HepG2 (cell line): ENCODE data around the gene AGK. TPM values are rescaled to one million over a fixed set of nuclear protein-coding genes. Genes with fewer than 3 reads are reported as not detected.

Experiments used
- ATAC-seq: fragments of 200-7000 bp; cut with Tn5 transposase; 3 replicates; pipeline ENCODE4 v1.9.1; 2020; ENCODE audit warnings: mild to moderate bottlenecking, moderate library complexity
- BruUV-seq: library from RNA; stranded (reverse); fragments of 400-500 nt; replicated peaks from 2 replicates; lab custom pipeline; 2021; lab: Mats Ljungman, UMichigan
- CTCF ChIA-PET: fragments of 300-600 bp; formaldehyde crosslinking; extraction: SDS; loops from one replicate; lab custom pipeline; 2021; ENCODE audit warnings: low total read pairs, inconsistent platforms, low intra/inter-chr PET ratio; lab: Yijun Ruan, JAX
- POLR2A ChIA-PET: fragments of 350-600 bp; sonication (Branson Sonifier 250); formaldehyde crosslinking; loops from one replicate; lab custom pipeline; 2020; ENCODE audit warnings: antibody characterized with exemption, inconsistent platforms; lab: Yijun Ruan, JAX
- DNase-seq: peaks from one replicate; pipeline ENCODE4 v3.0.0-alpha.2; 2015; ENCODE audit warnings: low spot score
- FAIRE-seq: peaks from 3 replicates; lab custom pipeline; 2011; peaks lifted over from hg19 to GRCh38; lab: Jason Lieb, UNC
- H2AFZ ChIP-seq: one replicate; pipeline ENCODE4 v1.6.1; 2011; ENCODE audit warnings: low read length, inconsistent platforms
- H3K27ac ChIP-seq: fragments of 300-600 bp; 3 replicates; pipeline ENCODE4 v1.8.0; 2011; ENCODE audit warnings: mixed run types, mild to moderate bottlenecking, mixed read lengths, low read length, inconsistent platforms; ENCODE audit not compliant: insufficient read depth; ENCODE audit errors: extremely low read length
- H3K27me3 ChIP-seq, 2 experiments: fragments of 200-600 bp in 1 of 2; 2 replicates in 1 of 2; 3 replicates in 1 of 2; pipeline versions ENCODE4 v1.6.0 to v1.8.0; 2011; ENCODE audit warnings: low read length in 2 of 2, mild to moderate bottlenecking in 2 of 2, moderate library complexity in 2 of 2, inconsistent platforms in 1 of 2; ENCODE audit not compliant: insufficient read depth in 2 of 2, control insufficient read depth in 1 of 2
- H3K36me3 ChIP-seq, 2 experiments: fragments of 200-600 bp in 1 of 2; replicated peaks in 1 of 2; 2 replicates in 1 of 2; 3 replicates in 1 of 2; pipeline versions ENCODE4 v1.5.1 to v1.8.0; 2011; ENCODE audit warnings: low read length in 2 of 2, inconsistent platforms in 1 of 2; ENCODE audit not compliant: insufficient read depth in 2 of 2, control insufficient read depth in 1 of 2
- H3K4me1 ChIP-seq: 2 replicates; pipeline ENCODE4 v1.5.1; 2012; ENCODE audit warnings: low read length, inconsistent platforms; ENCODE audit not compliant: insufficient read depth
- H3K4me2 ChIP-seq: 2 replicates; pipeline ENCODE4 v1.6.0; 2011; ENCODE audit warnings: low read depth, low read length, inconsistent platforms
- H3K4me3 ChIP-seq, 3 experiments: fragments of 200-600 bp in 1 of 3; sonication (generic), shearing (Covaris generic) in 1 of 3; replicated peaks in 1 of 3; 2 replicates each; pipeline ENCODE4 v1.5.1; 2011 to 2016; ENCODE audit warnings: low read length in 3 of 3, inconsistent platforms in 2 of 3, low read depth in 2 of 3, mild to moderate bottlenecking in 2 of 3, control low read depth in 1 of 3, mixed read lengths in 1 of 3; ENCODE audit not compliant: insufficient read depth in 1 of 3
- H3K79me2 ChIP-seq: one replicate; pipeline ENCODE4 v1.6.1; 2011; ENCODE audit warnings: low read length, inconsistent platforms; ENCODE audit not compliant: insufficient read depth
- H3K9ac ChIP-seq: 2 replicates; pipeline ENCODE4 v1.6.0; 2011; ENCODE audit warnings: mild to moderate bottlenecking, low read depth, low read length, inconsistent platforms; ENCODE audit not compliant: insufficient read depth
- H3K9me3 ChIP-seq: 2 replicates; pipeline ENCODE4 v1.5.1; 2012; ENCODE audit warnings: mild to moderate bottlenecking, low read length
- H4K20me1 ChIP-seq: 2 replicates; pipeline ENCODE4 v1.6.0; 2011; ENCODE audit warnings: inconsistent platforms, mild to moderate bottlenecking, low read length, moderate library complexity; ENCODE audit not compliant: insufficient read depth
- CBX1 ChIP-seq: IDR thresholded peaks from one replicate; pipeline ENCODE4 v1.6.1; 2016; ENCODE audit warnings: antibody characterized with exemption, low read depth
- RFXAP ChIP-seq: sonication (generic); formaldehyde crosslinking; IDR thresholded peaks from 2 replicates; pipeline ENCODE4 v1.4.0; 2020; ENCODE audit warnings: missing genetic modification reagents, borderline replicate concordance
- SNAPC2 ChIP-seq: sonication (generic); formaldehyde crosslinking; IDR thresholded peaks from 2 replicates; pipeline ENCODE4 v1.8.1; 2022; ENCODE audit warnings: mild to moderate bottlenecking, missing genetic modification reagents
- SRSF4 ChIP-seq: fragments of 200-400 bp; formaldehyde crosslinking; IDR thresholded peaks from one replicate; pipeline ENCODE4 v1.6.1; 2018; ENCODE audit warnings: mild to moderate bottlenecking, low read depth, low read length, moderate library complexity; ENCODE audit not compliant: poor library complexity, severe bottlenecking
- TAF1 ChIP-seq: sonication (generic); formaldehyde crosslinking; IDR thresholded peaks from 2 replicates; pipeline ENCODE4 v1.4.0; 2020; ENCODE audit warnings: missing genetic modification reagents
- ZNF780A ChIP-seq: sonication (generic); formaldehyde crosslinking; IDR thresholded peaks from 2 replicates; pipeline ENCODE4 v1.8.0; 2022; ENCODE audit warnings: mild to moderate bottlenecking, missing genetic modification reagents, moderate library complexity
- WGBS: methylation state at CpG from one replicate; pipeline ENCODE4 v1.1.6; 2017; ENCODE audit warnings: low lambda C conversion rate; 5-methylcytosine and 5-hydroxymethylcytosine counted together
- in situ Hi-C: cut with HindIII; loops from 2 replicates; pipeline ENCODE4 v1.10.0; 2017; ENCODE audit warnings: low pct_unique_long_range_greater_than_20kb; ENCODE audit not compliant: extremely low pct_ligation_motif_present
- intact Hi-C: fragments of 100-400 bp; cut with micrococcal nuclease; formaldehyde crosslinking; loops from one replicate; pipeline ENCODE4 v1.10.0; 2022; ENCODE audit not compliant: unreplicated experiment
- polyA plus RNA-seq, 8 experiments: library from polyadenylated mRNA; depleted of rRNA in 3 of 8; stranded (reverse) in 7 of 8; unstranded in 1 of 8; fragments of >200 nt; fragmentation: Illumina TruSeq in 4 of 8; extraction: Trizol in 4 of 8; gene quantifications; 2 replicates each; pipeline versions ENCODE4 v1.2.1 to v1.2.3, GENCODE V29; 2011 to 2016; ENCODE audit warnings: low read depth in 4 of 8, missing spikeins in 1 of 8, mixed read lengths in 1 of 8; ENCODE audit not compliant: insufficient read depth in 1 of 8
- total RNA-seq, 5 experiments: library from RNA; depleted of rRNA; stranded (reverse); fragments of >200 nt; fragmentation: Illumina TruSeq; extraction: Trizol; gene quantifications; 2 replicates each; pipeline ENCODE4 v1.2.3, GENCODE V29; 2016; ENCODE audit warnings: low read depth in 1 of 5
- TF ChIP-seq, protein P1 (sequence below): sonication (generic); formaldehyde crosslinking; IDR thresholded peaks from 2 replicates; pipeline ENCODE4 v1.9.0; 2021; ENCODE audit warnings: missing genetic modification reagents, mild to moderate bottlenecking, borderline replicate concordance
- TF ChIP-seq, protein P2 (sequence below): sonication (generic); formaldehyde crosslinking; IDR thresholded peaks from 2 replicates; pipeline ENCODE4 v1.4.0; 2020; ENCODE audit warnings: missing genetic modification reagents
- TF ChIP-seq, protein P3 (sequence below): sonication (generic); formaldehyde crosslinking; IDR thresholded peaks from 2 replicates; pipeline ENCODE4 v1.4.0; 2020; ENCODE audit warnings: missing genetic modification reagents
- TF ChIP-seq, protein P4 (sequence below): sonication (generic); formaldehyde crosslinking; IDR thresholded peaks from 2 replicates; pipeline ENCODE4 v1.5.0; 2020; ENCODE audit warnings: missing genetic modification reagents, mild to moderate bottlenecking, borderline replicate concordance

Gene AGK
- total and polyA plus RNA-seq, 2 of the 13 experiments (the other 11 are each of a cell fraction or from before 2014, with no cell fraction given): 23.7 to 30.1 TPM

DNA sequence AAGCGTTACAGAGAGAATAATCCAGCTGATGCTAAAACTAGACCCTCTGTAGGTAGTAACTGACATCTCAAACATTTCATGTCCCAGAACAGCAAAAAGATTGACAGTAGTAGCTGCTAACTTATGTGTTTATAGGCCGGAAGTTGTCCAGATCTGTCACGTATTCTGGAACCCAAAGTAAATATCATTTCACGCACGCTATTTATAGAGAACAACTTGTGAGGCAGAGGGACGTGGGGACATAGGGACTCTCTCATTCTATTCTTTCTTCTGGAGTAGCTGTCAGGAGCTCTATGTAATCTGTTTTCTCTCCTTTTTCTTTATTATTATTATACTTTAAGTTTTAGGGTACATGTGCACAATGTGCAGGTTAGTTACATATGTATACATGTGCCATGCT lies 22.3 kb downstream of the AGK start:
- no TSS peak for BruUV-seq
- Histone ChIP-seq H3K9me3 (no peaks in the 10 kb centered on the region), H2AFZ (no peak overlapping the region), H3K27ac (no peak overlapping the region), H3K9ac (no peak overlapping the region), H3K36me3 (peaks cover 1 to 6% of the 10 kb centered on the region in 2 experiments; a peak in 3 of 5 replicates), H3K4me2 (no peak overlapping the region), H3K79me2 (no peaks in the 10 kb centered on the region), H4K20me1 (no peaks in the 10 kb centered on the region), H3K4me1 (no peaks in the 10 kb centered on the region), H3K27me3 (no peaks in the 10 kb centered on the region), H3K4me3 (no peak overlapping the region)
- CTCF ChIA-PET: no interaction called here
- WGBS: 96% methylated on average over 6 of the region's 6 CpGs
- POLR2A ChIA-PET: no interaction called here
- TF ChIP-seq CBX1: no peak
- no peak for TF ChIP-seq TAF1 (CRISPR knock-in tag)
- TF ChIP-seq, protein P1, sequence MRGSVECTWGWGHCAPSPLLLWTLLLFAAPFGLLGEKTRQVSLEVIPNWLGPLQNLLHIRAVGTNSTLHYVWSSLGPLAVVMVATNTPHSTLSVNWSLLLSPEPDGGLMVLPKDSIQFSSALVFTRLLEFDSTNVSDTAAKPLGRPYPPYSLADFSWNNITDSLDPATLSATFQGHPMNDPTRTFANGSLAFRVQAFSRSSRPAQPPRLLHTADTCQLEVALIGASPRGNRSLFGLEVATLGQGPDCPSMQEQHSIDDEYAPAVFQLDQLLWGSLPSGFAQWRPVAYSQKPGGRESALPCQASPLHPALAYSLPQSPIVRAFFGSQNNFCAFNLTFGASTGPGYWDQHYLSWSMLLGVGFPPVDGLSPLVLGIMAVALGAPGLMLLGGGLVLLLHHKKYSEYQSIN: no peak
- TF ChIP-seq, protein P2, sequence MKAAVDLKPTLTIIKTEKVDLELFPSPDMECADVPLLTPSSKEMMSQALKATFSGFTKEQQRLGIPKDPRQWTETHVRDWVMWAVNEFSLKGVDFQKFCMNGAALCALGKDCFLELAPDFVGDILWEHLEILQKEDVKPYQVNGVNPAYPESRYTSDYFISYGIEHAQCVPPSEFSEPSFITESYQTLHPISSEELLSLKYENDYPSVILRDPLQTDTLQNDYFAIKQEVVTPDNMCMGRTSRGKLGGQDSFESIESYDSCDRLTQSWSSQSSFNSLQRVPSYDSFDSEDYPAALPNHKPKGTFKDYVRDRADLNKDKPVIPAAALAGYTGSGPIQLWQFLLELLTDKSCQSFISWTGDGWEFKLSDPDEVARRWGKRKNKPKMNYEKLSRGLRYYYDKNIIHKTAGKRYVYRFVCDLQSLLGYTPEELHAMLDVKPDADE (CRISPR knock-in tag): no peak
- TF ChIP-seq SRSF4: no peak
- no peak for TF ChIP-seq SNAPC2 (CRISPR knock-in tag)
- TF ChIP-seq, protein P3, sequence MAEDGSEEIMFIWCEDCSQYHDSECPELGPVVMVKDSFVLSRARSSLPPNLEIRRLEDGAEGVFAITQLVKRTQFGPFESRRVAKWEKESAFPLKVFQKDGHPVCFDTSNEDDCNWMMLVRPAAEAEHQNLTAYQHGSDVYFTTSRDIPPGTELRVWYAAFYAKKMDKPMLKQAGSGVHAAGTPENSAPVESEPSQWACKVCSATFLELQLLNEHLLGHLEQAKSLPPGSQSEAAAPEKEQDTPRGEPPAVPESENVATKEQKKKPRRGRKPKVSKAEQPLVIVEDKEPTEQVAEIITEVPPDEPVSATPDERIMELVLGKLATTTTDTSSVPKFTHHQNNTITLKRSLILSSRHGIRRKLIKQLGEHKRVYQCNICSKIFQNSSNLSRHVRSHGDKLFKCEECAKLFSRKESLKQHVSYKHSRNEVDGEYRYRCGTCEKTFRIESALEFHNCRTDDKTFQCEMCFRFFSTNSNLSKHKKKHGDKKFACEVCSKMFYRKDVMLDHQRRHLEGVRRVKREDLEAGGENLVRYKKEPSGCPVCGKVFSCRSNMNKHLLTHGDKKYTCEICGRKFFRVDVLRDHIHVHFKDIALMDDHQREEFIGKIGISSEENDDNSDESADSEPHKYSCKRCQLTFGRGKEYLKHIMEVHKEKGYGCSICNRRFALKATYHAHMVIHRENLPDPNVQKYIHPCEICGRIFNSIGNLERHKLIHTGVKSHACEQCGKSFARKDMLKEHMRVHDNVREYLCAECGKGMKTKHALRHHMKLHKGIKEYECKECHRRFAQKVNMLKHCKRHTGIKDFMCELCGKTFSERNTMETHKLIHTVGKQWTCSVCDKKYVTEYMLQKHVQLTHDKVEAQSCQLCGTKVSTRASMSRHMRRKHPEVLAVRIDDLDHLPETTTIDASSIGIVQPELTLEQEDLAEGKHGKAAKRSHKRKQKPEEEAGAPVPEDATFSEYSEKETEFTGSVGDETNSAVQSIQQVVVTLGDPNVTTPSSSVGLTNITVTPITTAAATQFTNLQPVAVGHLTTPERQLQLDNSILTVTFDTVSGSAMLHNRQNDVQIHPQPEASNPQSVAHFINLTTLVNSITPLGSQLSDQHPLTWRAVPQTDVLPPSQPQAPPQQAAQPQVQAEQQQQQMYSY (CRISPR knock-in tag): no peak
- no peak for TF ChIP-seq ZNF780A (CRISPR knock-in tag)
- TF ChIP-seq, protein P4, sequence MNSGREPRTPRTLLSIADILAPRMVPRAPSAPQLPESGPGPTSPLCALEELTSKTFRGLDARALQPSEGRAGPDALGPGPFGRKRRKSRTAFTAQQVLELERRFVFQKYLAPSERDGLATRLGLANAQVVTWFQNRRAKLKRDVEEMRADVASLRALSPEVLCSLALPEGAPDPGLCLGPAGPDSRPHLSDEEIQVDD: no peak
- no peak for TF ChIP-seq RFXAP (CRISPR knock-in tag)
- intact Hi-C loops (no loop called here), in situ Hi-C loops (no loop called here)
- FAIRE-seq: no peak
- no peak for DNase-seq
- no peak for ATAC-seq
